ENCODE measurements around the gene PLCB1.

Gene PLCB1

GRCh38 chr20:8213270-8213669 is 81.2 kb downstream of the PLCB1 start:
- no peak for DNase-seq

GRCh38 chr20:8213831-8214587 is 81.9 kb downstream of the PLCB1 start:
- DNase-seq, result no peak

- no peak for DNase-seq
Observed at GRCh38 chr20:8215361-8215781, 83.3 kb downstream of the PLCB1 start.

- DNase-seq, result no peak
Observed at GRCh38 chr20:8216375-8217200, 84.5 kb downstream of the PLCB1 start.

- DNase-seq, result no peak
Observed at GRCh38 chr20:8218861-8219260, 86.8 kb downstream of the PLCB1 start.

- no peak for DNase-seq
Observed at GRCh38 chr20:8219403-8219802, 87.3 kb downstream of the PLCB1 start.

GRCh38 chr20:8220716-8221115 is 88.7 kb downstream of the PLCB1 start:
- DNase-seq, result no peak

GRCh38 chr20:8221887-8222419 is 89.9 kb downstream of the PLCB1 start:
- DNase-seq, result no peak

GRCh38 chr20:8223091-8223870 is 91.2 kb downstream of the PLCB1 start:
- DNase-seq, result no peak

GRCh38 chr20:8225658-8226057 is 93.6 kb downstream of the PLCB1 start:
- no peak for DNase-seq

GRCh38 chr20:8226106-8226505 is 94.0 kb downstream of the PLCB1 start:
- DNase-seq, result no peak

GRCh38 chr20:8227293-8227692 is 95.2 kb downstream of the PLCB1 start:
- DNase-seq, result no peak

- no peak for DNase-seq
Observed at GRCh38 chr20:8228315-8228714, 96.2 kb downstream of the PLCB1 start.

GRCh38 chr20:8229090-8229489 is 97.0 kb downstream of the PLCB1 start:
- no peak for DNase-seq

- no peak for DNase-seq
Observed at GRCh38 chr20:8231038-8231437, 99.0 kb downstream of the PLCB1 start.

GRCh38 chr20:8232332-8232731 is 100.3 kb downstream of the PLCB1 start:
- no peak for DNase-seq

- no peak for DNase-seq
Observed at GRCh38 chr20:8234580-8234979, 102.5 kb downstream of the PLCB1 start.

- DNase-seq, result no peak
Observed at GRCh38 chr20:8242066-8242465, 110.0 kb downstream of the PLCB1 start.

- DNase-seq, result no peak
Observed at GRCh38 chr20:8242827-8243724, 111.0 kb downstream of the PLCB1 start.

GRCh38 chr20:8244637-8245036 is 112.6 kb downstream of the PLCB1 start:
- DNase-seq, result no peak

- no peak for DNase-seq
Observed at GRCh38 chr20:8246153-8246552, 114.1 kb downstream of the PLCB1 start.

- DNase-seq, result no peak
Observed at GRCh38 chr20:8246716-8247115, 114.7 kb downstream of the PLCB1 start.

All from retina (tissue), 1 donor.